ENCODE results near the gene TNFRSF8.

GRCh38 chr1:12168451-12169160, 105.5 kb downstream of the TNFRSF8 start:
- no peak for TF ChIP-seq CTCF (IDR thresholded peaks at IDR 0.05; ENCODE audit: insufficient read depth, low read length, poor library complexity, severe bottlenecking)
- no peak for TF ChIP-seq EZH2phosphoT487 (conservative IDR thresholded peaks at IDR 0.05; ENCODE audit: low read length)

All from SU-DHL-6 (cell line).